HG02759 (cell line): ENCODE measurements around the gene CFAP206.

ENCODE experiments used
- ATAC-seq: cut with Tn5 transposase; IDR thresholded peaks from one replicate; pipeline ENCODE4 v1.9.1; 2021; ENCODE audit warnings: mild to moderate bottlenecking, moderate library complexity; ENCODE audit not compliant: unreplicated experiment

The CFAP206 gene

GRCh38 chr6:87407901-87408720 is at the start of gene CFAP206:
Gene CFAP206, plus strand, starts transcription at chr6:87407972. Its CDS starts 1,868 bp downstream, at chr6:87409840.
- peak; percentile 89 for ATAC-seq

- ATAC-seq, result no peak
These were observed 43.0 kb upstream of the CFAP206 start for GRCh38 chr6:87364602-87365252.

- ATAC-seq, result no peak
These were observed 41.5 kb upstream of the CFAP206 start for GRCh38 chr6:87366072-87366827.

GRCh38 chr6:87366899-87367298 is 40.9 kb upstream of the CFAP206 start:
- ATAC-seq, result no peak

GRCh38 chr6:87373377-87373776 is 34.4 kb upstream of the CFAP206 start:
- ATAC-seq, result no peak

- ATAC-seq, result no peak
These were observed 32.5 kb upstream of the CFAP206 start for GRCh38 chr6:87375315-87375714.

- no peak for ATAC-seq
These were observed 31.1 kb upstream of the CFAP206 start for GRCh38 chr6:87376643-87377042.

GRCh38 chr6:87378947-87379346 is 28.8 kb upstream of the CFAP206 start:
- ATAC-seq, result peak; percentile 45

- no peak for ATAC-seq
These were observed 24.9 kb upstream of the CFAP206 start for GRCh38 chr6:87382861-87383260.

GRCh38 chr6:87384038-87384437 is 23.7 kb upstream of the CFAP206 start:
- no peak for ATAC-seq

- ATAC-seq, result no peak
These were observed 23.3 kb upstream of the CFAP206 start for GRCh38 chr6:87384449-87384848.

GRCh38 chr6:87391334-87391733 is 16.4 kb upstream of the CFAP206 start:
- ATAC-seq, result peak; percentile 62

- peak; percentile 78 for ATAC-seq
These were observed 14.6 kb upstream of the CFAP206 start for GRCh38 chr6:87393026-87393622.

GRCh38 chr6:87395431-87395830 is 12.3 kb upstream of the CFAP206 start:
- ATAC-seq, result no peak

GRCh38 chr6:87396595-87397392 is 11.0 kb upstream of the CFAP206 start:
- ATAC-seq, result peak; percentile 71

GRCh38 chr6:87397656-87398055 is 10.1 kb upstream of the CFAP206 start:
- ATAC-seq, result no peak

- no peak for ATAC-seq
These were observed 5.9 kb upstream of the CFAP206 start for GRCh38 chr6:87401832-87402231.

- ATAC-seq, result peak; percentile 10
These were observed 241 bp upstream of the CFAP206 start for GRCh38 chr6:87407561-87407900.

- ATAC-seq, result peak; percentile 6
These were observed 966 bp downstream of the CFAP206 start for GRCh38 chr6:87408721-87409155.

GRCh38 chr6:87419266-87419665 is 11.5 kb downstream of the CFAP206 start:
- ATAC-seq, result no peak
